Mesenchymal stem cell (in vitro differentiated cells and primary cell): ENCODE results near the gene MRPS27.

Experiments used
- DNase-seq: peaks from one replicate; pipeline ENCODE4 v3.0.0-alpha.2; 2013
- H2AFZ ChIP-seq: one replicate; pipeline ENCODE4 v1.6.1; 2013; ENCODE audit warnings: low read depth, mild to moderate bottlenecking, control low read depth, inconsistent platforms, low read length, moderate library complexity
- H2AK5ac ChIP-seq: 2 replicates; pipeline ENCODE4 v1.6.1; 2013; ENCODE audit warnings: low read length, moderate library complexity, mild to moderate bottlenecking, inconsistent platforms; ENCODE audit not compliant: severe bottlenecking
- H2BK120ac ChIP-seq: one replicate; pipeline ENCODE4 v1.6.1; 2013; ENCODE audit warnings: low read depth, mild to moderate bottlenecking, inconsistent platforms, low read length, moderate library complexity
- H2BK12ac ChIP-seq, 2 experiments: one replicate each; pipeline ENCODE4 v1.6.1; 2013; ENCODE audit warnings: inconsistent platforms in 2 of 2, low read length in 2 of 2, mild to moderate bottlenecking in 2 of 2, moderate library complexity in 2 of 2, control low read depth in 1 of 2
- H2BK15ac ChIP-seq: one replicate; pipeline ENCODE4 v1.6.1; 2013; ENCODE audit warnings: mild to moderate bottlenecking, low read depth, inconsistent platforms; ENCODE audit not compliant: poor library complexity, severe bottlenecking
- H2BK5ac ChIP-seq: 2 replicates; pipeline ENCODE4 v1.6.1; 2013; ENCODE audit warnings: low read depth, mild to moderate bottlenecking, low read length, control low read depth, inconsistent platforms; ENCODE audit not compliant: poor library complexity, severe bottlenecking
- H3K14ac ChIP-seq, 2 experiments: one replicate each; pipeline ENCODE4 v1.6.1; 2013; ENCODE audit warnings: inconsistent platforms in 2 of 2, low read length in 2 of 2, control low read depth in 1 of 2, mild to moderate bottlenecking in 1 of 2, moderate library complexity in 1 of 2
- H3K18ac ChIP-seq, 2 experiments: one replicate each; pipeline ENCODE4 v1.6.1; 2013; ENCODE audit warnings: inconsistent platforms in 2 of 2, low read length in 2 of 2, control low read depth in 1 of 2, low read depth in 1 of 2, mild to moderate bottlenecking in 1 of 2
- H3K23ac ChIP-seq, 2 experiments: one replicate each; pipeline ENCODE4 v1.6.1; 2013; ENCODE audit warnings: inconsistent platforms in 2 of 2, low read length in 2 of 2, mild to moderate bottlenecking in 2 of 2, moderate library complexity in 2 of 2, control low read depth in 1 of 2
- H3K27ac ChIP-seq: 2 replicates; pipeline ENCODE4 v1.5.1; 2013; ENCODE audit warnings: mild to moderate bottlenecking, moderate library complexity, low read length, control low read depth, inconsistent platforms; ENCODE audit not compliant: poor library complexity, severe bottlenecking
- H3K27me3 ChIP-seq, 2 experiments: 2 replicates each; pipeline versions ENCODE4 v1.6.1 to v1.7.0; 2013; ENCODE audit warnings: low read length in 2 of 2, mild to moderate bottlenecking in 2 of 2, moderate library complexity in 2 of 2, control low read depth in 1 of 2, inconsistent platforms in 1 of 2; ENCODE audit not compliant: control insufficient read depth in 1 of 2, insufficient read depth in 1 of 2
- H3K36me3 ChIP-seq, 2 experiments: 2 replicates each; pipeline versions ENCODE4 v1.6.1 to v1.7.0; 2013; ENCODE audit warnings: low read length in 2 of 2, control low read depth in 1 of 2, inconsistent platforms in 1 of 2, low read depth in 1 of 2, mild to moderate bottlenecking in 1 of 2; ENCODE audit not compliant: insufficient read depth in 2 of 2, control insufficient read depth in 1 of 2
- H3K4ac ChIP-seq, 2 experiments: one replicate each; pipeline ENCODE4 v1.6.1; 2013; ENCODE audit warnings: inconsistent platforms in 2 of 2, low read length in 2 of 2, mild to moderate bottlenecking in 2 of 2, moderate library complexity in 2 of 2, control low read depth in 1 of 2, low read depth in 1 of 2
- H3K4me1 ChIP-seq: 2 replicates; pipeline ENCODE4 v1.6.1; 2013; ENCODE audit warnings: low read depth, low read length, control low read depth; ENCODE audit not compliant: control insufficient read depth, insufficient read depth
- H3K4me2 ChIP-seq: 2 replicates; pipeline ENCODE4 v1.6.1; 2013; ENCODE audit warnings: low read length, mild to moderate bottlenecking, inconsistent platforms; ENCODE audit not compliant: poor library complexity, severe bottlenecking
- H3K4me3 ChIP-seq, 2 experiments: 2 replicates each; pipeline versions ENCODE4 v1.5.1 to v1.7.0; 2013; ENCODE audit warnings: low read length in 2 of 2, mild to moderate bottlenecking in 2 of 2, control low read depth in 1 of 2, low read depth in 1 of 2; ENCODE audit not compliant: insufficient read depth in 1 of 2
- H3K79me1 ChIP-seq: replicated peaks from 2 replicates; pipeline ENCODE4 v1.6.1; 2013; ENCODE audit warnings: mild to moderate bottlenecking, control low read depth, low read length, inconsistent platforms; ENCODE audit not compliant: poor library complexity, severe bottlenecking
- H3K9ac ChIP-seq: 2 replicates; pipeline ENCODE4 v1.7.0; 2013; ENCODE audit warnings: mild to moderate bottlenecking, low read length, moderate library complexity
- H3K9me3 ChIP-seq: 2 replicates; pipeline ENCODE4 v1.7.0; 2013; ENCODE audit warnings: mild to moderate bottlenecking, low read length; ENCODE audit not compliant: control insufficient read depth
- H4K8ac ChIP-seq: one replicate; pipeline ENCODE4 v1.6.1; 2013; ENCODE audit warnings: inconsistent platforms, mild to moderate bottlenecking, low read length, moderate library complexity
- H4K91ac ChIP-seq: one replicate; pipeline ENCODE4 v1.6.1; 2013; ENCODE audit warnings: mild to moderate bottlenecking, low read length, inconsistent platforms
- WGBS: methylation state at CpG from one replicate; pipeline ENCODE4 v1.1.7; 2013; ENCODE audit warnings: mixed read lengths; 5-methylcytosine and 5-hydroxymethylcytosine counted together

MRPS27 gene

DNA sequence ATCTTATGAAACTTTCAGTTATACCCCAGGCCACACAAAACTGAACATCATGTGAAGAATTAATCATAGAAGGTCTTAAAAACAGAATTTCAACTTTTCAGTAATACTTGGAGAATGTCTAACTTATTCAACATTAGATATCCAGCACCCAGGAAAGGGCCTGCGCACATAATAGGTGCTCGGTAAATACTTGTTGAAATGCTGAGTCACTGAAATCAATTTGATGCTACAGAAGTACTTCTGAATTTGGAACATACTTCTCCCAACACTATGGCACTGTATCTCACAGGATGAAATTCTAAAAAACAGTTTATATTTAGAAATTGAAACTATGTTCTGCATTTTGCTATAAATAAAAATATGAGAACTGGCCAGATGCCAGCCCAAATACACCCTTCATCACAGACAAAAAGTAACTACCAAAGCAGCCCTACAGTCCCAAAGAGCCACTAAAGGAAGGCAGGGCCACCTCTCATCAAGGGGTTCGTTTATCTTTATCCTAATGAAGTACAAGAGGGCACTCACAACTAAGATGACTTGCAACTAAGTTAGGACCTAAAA lies 26.5 kb downstream of the MRPS27 start:
- Histone ChIP-seq H4K8ac (no peak overlapping the region), H2BK12ac (no peak overlapping the region), H3K27me3 (no peaks in the 10 kb centered on the region), H2AFZ (no peak overlapping the region), H2AK5ac (no peak overlapping the region), H2BK120ac (no peak overlapping the region), H3K14ac (no peak overlapping the region), H3K36me3 (peaks cover 3 to 63% of the 10 kb centered on the region in 2 experiments), H3K18ac (no peak overlapping the region), H3K23ac (no peak overlapping the region), H3K27ac (no peak overlapping the region), H3K9me3 (no peaks in the 10 kb centered on the region), H3K4me3 (no peak overlapping the region), H3K9ac (no peak overlapping the region), H2BK15ac (no peak overlapping the region), H2BK5ac (no peak overlapping the region), H3K4me2 (no peak overlapping the region), H3K4me1 (peaks cover 4% of the 10 kb centered on the region), H4K91ac (no peak overlapping the region), H3K79me1 (peaks cover 15% of the 10 kb centered on the region), H3K4ac (no peak overlapping the region)
- WGBS, result 94% methylated on average over 3 of the region's 3 CpGs
- no peak for DNase-seq

DNA sequence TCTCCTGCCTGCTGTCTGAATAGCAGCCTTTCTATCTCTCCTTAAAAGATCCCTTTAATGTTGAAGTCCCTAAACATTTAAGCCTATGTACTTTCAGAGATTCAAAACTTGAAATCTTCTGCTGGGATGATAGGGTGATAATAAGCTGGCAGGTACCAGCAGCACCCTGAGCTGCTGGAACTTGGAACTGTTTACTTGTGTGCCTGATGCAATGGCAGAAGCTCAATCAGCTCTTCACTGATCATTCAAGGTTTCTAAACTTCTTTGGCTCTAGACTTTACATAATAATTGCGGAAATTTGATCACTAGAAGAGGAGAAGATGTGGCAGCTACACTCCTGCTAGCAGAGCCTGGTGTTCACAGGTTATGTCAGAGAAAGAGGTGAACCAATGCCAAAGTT lies 27.6 kb downstream of the MRPS27 start:
- H3K36me3 ChIP-seq, result peaks cover 3 to 69% of the 10 kb centered on the region in 2 experiments
- WGBS, result 83% methylated on average over 1 of the region's 1 CpG
- H2BK15ac ChIP-seq, result no peak overlapping the region
- H3K27me3 ChIP-seq, result no peaks in the 10 kb centered on the region
- no peak for DNase-seq
- H3K18ac ChIP-seq, result no peak overlapping the region
- H4K91ac ChIP-seq, result no peak overlapping the region
- H3K4me3 ChIP-seq, result no peak overlapping the region
- no peak overlapping the region for H3K4ac ChIP-seq
- no peaks in the 10 kb centered on the region for H3K9me3 ChIP-seq
- no peak overlapping the region for H4K8ac ChIP-seq
- H3K79me1 ChIP-seq, result peaks cover 17% of the 10 kb centered on the region
- H2BK5ac ChIP-seq, result no peak overlapping the region
- no peak overlapping the region for H3K27ac ChIP-seq
- H3K14ac ChIP-seq, result no peak overlapping the region
- no peak overlapping the region for H2BK120ac ChIP-seq
- no peak overlapping the region for H2AFZ ChIP-seq
- peak overlapping the region in 1 of 2 experiments; percentile 60 for H3K23ac ChIP-seq
- no peak overlapping the region for H3K4me2 ChIP-seq
- H2AK5ac ChIP-seq, result no peak overlapping the region
- H3K9ac ChIP-seq, result no peak overlapping the region
- peaks cover 4% of the 10 kb centered on the region for H3K4me1 ChIP-seq
- H2BK12ac ChIP-seq, result no peak overlapping the region

DNA sequence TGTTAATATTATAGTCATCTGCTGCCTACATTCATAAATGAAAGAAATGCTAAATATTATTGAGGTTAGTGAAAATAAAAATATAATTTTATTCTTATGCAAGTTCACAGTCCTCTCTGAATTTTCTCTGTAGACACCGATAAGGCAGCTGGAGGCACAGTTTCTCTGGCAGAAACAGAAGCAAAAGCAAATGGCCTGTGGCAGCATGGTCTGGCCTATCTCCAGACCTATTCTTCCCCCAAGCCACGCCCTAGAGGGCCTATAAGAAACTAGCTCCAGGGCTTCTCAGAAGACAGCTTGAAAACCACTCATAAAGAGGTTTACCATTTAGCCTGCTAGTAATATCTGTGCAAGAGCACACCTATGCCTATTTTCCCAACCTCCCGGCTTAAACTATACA lies 28.4 kb downstream of the MRPS27 start:
- no peak overlapping the region for H3K27ac ChIP-seq
- no peak overlapping the region for H4K8ac ChIP-seq
- 99% methylated on average over 2 of the region's 3 CpGs for WGBS
- peaks cover 5 to 67% of the 10 kb centered on the region in 2 experiments for H3K36me3 ChIP-seq
- no peak overlapping the region for H3K18ac ChIP-seq
- no peak overlapping the region for H2BK5ac ChIP-seq
- H3K9ac ChIP-seq, result no peak overlapping the region
- no peak overlapping the region for H3K4ac ChIP-seq
- no peak overlapping the region for H3K4me2 ChIP-seq
- no peak overlapping the region for H3K23ac ChIP-seq
- H2BK12ac ChIP-seq, result no peak overlapping the region
- no peak overlapping the region for H2BK120ac ChIP-seq
- H2AK5ac ChIP-seq, result no peak overlapping the region
- H3K79me1 ChIP-seq, result peaks cover 23% of the 10 kb centered on the region
- no peak overlapping the region for H4K91ac ChIP-seq
- H2AFZ ChIP-seq, result no peak overlapping the region
- DNase-seq, result no peak
- peaks cover 4% of the 10 kb centered on the region for H3K4me1 ChIP-seq
- no peaks in the 10 kb centered on the region for H3K9me3 ChIP-seq
- no peak overlapping the region for H2BK15ac ChIP-seq
- no peak overlapping the region for H3K4me3 ChIP-seq
- no peaks in the 10 kb centered on the region for H3K27me3 ChIP-seq
- no peak overlapping the region for H3K14ac ChIP-seq

DNA sequence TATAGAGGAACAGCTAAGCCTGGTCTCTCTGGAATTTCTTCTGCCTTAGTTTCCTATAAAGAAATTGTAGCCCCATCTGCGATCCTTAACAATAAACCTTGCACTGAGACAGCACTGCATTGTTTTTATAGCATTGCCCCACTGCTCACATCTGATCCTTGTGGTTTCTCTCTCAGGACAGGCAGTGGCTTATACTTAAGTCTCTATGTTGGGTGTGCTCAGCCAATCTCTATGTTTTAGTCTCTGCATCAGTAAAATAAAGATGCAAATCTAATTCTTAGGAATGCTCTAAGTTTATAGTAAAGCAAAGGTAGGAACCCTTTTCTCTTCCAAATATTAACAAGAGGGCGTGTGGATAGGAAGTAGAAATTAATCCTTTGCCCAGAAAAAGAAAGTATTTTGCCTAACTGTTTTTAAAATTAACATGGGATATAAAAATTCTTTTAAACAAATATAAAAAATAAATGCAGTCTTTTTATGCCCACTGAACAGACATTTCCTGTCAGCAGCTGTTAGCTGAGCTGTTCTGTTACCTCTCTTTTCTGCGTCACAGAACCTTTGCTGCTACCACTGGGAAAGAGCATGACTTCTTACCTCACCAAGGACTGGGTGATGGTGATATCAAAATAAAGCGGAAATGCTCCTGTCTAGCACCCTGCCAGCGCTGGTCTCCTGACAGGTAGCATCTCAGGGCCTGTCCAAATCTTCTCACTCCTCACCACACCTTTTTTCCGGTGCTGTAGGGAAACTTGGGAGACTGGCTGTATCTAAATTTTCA lies 29.5 kb downstream of the MRPS27 start:
- DNase-seq, result peak; percentile 19
- Histone ChIP-seq H3K9ac (no peak overlapping the region), H3K9me3 (no peaks in the 10 kb centered on the region), H3K18ac (peak overlapping the region in 1 of 2 experiments; percentile 28), H3K23ac (no peak overlapping the region), H3K27ac (peak overlapping the region; percentile 56), H3K4me1 (peaks cover 4% of the 10 kb centered on the region), H2BK15ac (no peak overlapping the region), H3K4ac (no peak overlapping the region), H2BK12ac (no peak overlapping the region), H4K8ac (peak overlapping the region; percentile 27), H2AFZ (no peak overlapping the region), H2AK5ac (no peak overlapping the region), H3K27me3 (no peaks in the 10 kb centered on the region), H3K4me3 (no peak overlapping the region), H2BK120ac (no peak overlapping the region), H3K4me2 (no peak overlapping the region), H3K14ac (no peak overlapping the region), H3K36me3 (peaks cover 5 to 63% of the 10 kb centered on the region in 2 experiments), H4K91ac (no peak overlapping the region), H2BK5ac (no peak overlapping the region), H3K79me1 (peaks cover 24% of the 10 kb centered on the region)
- WGBS, result 93% methylated on average over 2 of the region's 6 CpGs
